Cardiac fibroblast (primary cell): ENCODE measurements around the gene CHCHD6.

Source experiments
- DNase-seq, 2 donors: peaks; one replicate each; pipeline versions ENCODE4 v3.0.0 to v3.0.0-alpha.2; 2010; ENCODE audit warnings: low read depth in 2 of 2
- H3K4me3 ChIP-seq, 2 donors: replicated peaks in 1 of 2; 1 replicate in 1 of 2; 2 replicates in 1 of 2; pipeline ENCODE4 v1.5.1; 2011; ENCODE audit warnings: low read depth in 2 of 2, low read length in 2 of 2, mild to moderate bottlenecking in 2 of 2, moderate library complexity in 1 of 2
- TF ChIP-seq, protein P1 (sequence below): IDR thresholded peaks from one replicate; pipeline ENCODE4 v1.5.1; 2011; ENCODE audit warnings: low read depth, mild to moderate bottlenecking, low read length, inconsistent platforms

Gene CHCHD6

DNA sequence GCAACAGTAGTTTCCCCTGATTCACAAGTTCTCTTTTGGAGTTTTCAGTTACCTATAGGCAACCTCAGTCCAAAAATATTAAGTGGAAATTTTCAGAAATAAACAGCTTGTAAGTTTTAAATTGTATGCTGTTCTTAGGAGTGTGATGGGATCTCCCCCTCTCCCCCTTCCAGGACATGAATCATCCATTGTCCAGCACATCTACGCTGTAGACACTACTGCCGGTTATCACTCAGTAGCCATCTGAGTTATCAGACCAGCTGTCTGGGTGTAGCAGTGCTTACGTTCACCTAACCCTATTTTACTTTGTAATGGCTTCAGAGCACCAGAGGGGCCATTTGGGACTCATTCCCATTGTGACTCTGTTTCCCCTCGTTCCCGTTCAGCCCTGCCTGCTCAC lies 182.2 kb downstream of the CHCHD6 start:
- DNase-seq: peak; percentile 25 to 49
- TF ChIP-seq, protein P1, sequence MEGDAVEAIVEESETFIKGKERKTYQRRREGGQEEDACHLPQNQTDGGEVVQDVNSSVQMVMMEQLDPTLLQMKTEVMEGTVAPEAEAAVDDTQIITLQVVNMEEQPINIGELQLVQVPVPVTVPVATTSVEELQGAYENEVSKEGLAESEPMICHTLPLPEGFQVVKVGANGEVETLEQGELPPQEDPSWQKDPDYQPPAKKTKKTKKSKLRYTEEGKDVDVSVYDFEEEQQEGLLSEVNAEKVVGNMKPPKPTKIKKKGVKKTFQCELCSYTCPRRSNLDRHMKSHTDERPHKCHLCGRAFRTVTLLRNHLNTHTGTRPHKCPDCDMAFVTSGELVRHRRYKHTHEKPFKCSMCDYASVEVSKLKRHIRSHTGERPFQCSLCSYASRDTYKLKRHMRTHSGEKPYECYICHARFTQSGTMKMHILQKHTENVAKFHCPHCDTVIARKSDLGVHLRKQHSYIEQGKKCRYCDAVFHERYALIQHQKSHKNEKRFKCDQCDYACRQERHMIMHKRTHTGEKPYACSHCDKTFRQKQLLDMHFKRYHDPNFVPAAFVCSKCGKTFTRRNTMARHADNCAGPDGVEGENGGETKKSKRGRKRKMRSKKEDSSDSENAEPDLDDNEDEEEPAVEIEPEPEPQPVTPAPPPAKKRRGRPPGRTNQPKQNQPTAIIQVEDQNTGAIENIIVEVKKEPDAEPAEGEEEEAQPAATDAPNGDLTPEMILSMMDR: no peak
- no peak overlapping the region for H3K4me3 ChIP-seq

- TF ChIP-seq, protein P1: no peak
- DNase-seq: no peak
- H3K4me3 ChIP-seq: no peak overlapping the region
Observed at GRCh38 chr3:126887686-126888085, 183.6 kb downstream of the CHCHD6 start.

- TF ChIP-seq, protein P1: no peak
- no peak overlapping the region for H3K4me3 ChIP-seq
- DNase-seq: no peak
Observed at GRCh38 chr3:126888186-126888760, 184.2 kb downstream of the CHCHD6 start.

GRCh38 chr3:126889276-126890201 lies 185.5 kb downstream of the CHCHD6 start:
- H3K4me3 ChIP-seq: no peak overlapping the region
- TF ChIP-seq, protein P1: no peak
- DNase-seq: no peak

DNA sequence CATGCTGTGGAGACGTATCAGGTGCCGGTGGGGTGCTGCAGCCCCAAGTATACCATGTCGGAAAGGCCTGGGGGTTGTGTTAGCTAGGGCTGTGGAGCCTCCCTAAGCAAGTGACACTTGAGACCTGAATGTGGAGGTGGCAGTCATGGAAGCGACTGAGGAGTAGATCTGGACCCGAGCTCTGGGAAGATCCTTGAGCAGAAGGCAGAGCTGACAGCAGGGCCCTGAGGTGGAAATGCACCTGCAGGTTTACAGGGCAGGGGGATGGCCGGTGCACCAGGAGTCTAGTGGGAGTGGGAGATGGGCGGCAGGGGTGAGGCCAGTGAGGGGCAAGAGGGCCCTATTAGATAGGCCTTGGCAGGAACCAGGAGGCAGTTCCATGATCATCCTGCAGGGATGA lies 187.1 kb downstream of the CHCHD6 start:
- TF ChIP-seq, protein P1: no peak
- DNase-seq: no peak
- H3K4me3 ChIP-seq: no peak overlapping the region

DNA sequence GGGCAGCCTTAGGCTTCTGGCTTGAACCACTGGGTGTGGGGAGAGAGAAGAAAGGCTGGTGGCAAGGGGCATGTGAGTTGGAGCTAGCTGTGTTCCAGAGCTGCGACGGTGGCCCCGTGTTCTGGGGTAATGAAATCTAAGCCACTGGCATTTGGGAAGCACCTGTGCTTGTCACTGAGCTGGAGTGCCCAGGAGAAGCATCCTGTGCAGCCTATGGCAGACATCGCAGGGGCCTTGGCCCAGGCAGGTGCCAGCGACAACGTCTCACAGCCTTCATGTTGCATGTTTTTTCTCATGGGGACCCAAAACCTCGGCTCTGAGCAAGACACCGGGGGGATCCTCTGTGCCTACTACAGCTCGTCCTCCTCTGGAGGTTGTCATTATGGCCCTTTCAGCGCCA lies 187.8 kb downstream of the CHCHD6 start:
- TF ChIP-seq, protein P1: no peak
- no peak for DNase-seq
- no peak overlapping the region for H3K4me3 ChIP-seq
